ENCODE results near the gene PTTG2.

DNA sequence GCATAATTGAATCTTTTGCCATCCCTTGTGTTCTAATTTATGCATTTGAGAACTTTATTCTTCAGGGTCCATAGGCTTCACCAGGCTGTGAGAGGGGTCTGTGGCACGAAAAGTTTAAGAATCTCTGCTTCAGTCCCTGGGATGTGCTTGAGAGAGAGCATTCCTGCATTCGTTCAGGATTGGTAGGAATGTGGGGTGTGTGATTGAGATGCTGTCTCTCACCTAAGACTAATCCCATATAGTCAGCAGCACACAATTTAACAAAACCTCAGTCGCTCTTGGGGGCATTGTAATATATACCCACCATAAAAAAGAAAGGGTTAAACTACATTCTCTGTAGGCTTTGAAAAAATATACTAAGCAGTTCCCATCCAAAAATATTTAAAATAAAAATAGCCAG lies 41.7 kb downstream of the PTTG2 start:
- TF ChIP-seq, protein P1, sequence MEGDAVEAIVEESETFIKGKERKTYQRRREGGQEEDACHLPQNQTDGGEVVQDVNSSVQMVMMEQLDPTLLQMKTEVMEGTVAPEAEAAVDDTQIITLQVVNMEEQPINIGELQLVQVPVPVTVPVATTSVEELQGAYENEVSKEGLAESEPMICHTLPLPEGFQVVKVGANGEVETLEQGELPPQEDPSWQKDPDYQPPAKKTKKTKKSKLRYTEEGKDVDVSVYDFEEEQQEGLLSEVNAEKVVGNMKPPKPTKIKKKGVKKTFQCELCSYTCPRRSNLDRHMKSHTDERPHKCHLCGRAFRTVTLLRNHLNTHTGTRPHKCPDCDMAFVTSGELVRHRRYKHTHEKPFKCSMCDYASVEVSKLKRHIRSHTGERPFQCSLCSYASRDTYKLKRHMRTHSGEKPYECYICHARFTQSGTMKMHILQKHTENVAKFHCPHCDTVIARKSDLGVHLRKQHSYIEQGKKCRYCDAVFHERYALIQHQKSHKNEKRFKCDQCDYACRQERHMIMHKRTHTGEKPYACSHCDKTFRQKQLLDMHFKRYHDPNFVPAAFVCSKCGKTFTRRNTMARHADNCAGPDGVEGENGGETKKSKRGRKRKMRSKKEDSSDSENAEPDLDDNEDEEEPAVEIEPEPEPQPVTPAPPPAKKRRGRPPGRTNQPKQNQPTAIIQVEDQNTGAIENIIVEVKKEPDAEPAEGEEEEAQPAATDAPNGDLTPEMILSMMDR (IDR thresholded peaks at IDR 0.05): no peak
- no peak for TF ChIP-seq POLR2AphosphoS5 (IDR thresholded peaks at IDR 0.05)

Data from gastroesophageal sphincter (tissue), 3 donors.